ENCODE results near the gene JADE2. TPM values are rescaled to one million over a fixed set of nuclear protein-coding genes. Genes with fewer than 3 reads are reported as not detected.

Gene JADE2
- total and polyA plus RNA-seq, 2 of the 8 experiments (the other 6 are each of a cell fraction or from before 2014, with no cell fraction given), result 19.2 to 55.8 TPM

GRCh38 chr5:134529460-134529859 lies 4.0 kb downstream of the JADE2 start (continued):
- TF ChIP-seq CHD7 (IDR thresholded peaks at IDR 0.05; ENCODE audit: insufficient replicate concordance, low read length) (no peak), CHD1 (IDR thresholded peaks at IDR 0.05; ENCODE audit: low read depth, low read length) (no peak), TAF7 (optimal IDR thresholded peaks at IDR 0.05; ENCODE audit: borderline replicate concordance, low read depth, low read length) (no peak), RAD21 (IDR thresholded peaks at IDR 0.05 in 1 of 2, conservative IDR thresholded peaks at IDR 0.05 in 1 of 2; ENCODE audit: low read depth in 2 of 2, low read length in 2 of 2) (no peak), TEAD4 (IDR thresholded peaks at IDR 0.05; ENCODE audit: low read depth, low read length) (no peak), ZNF274 (IDR thresholded peaks at IDR 0.05; ENCODE audit: borderline replicate concordance, extremely low read depth, low read length) (no peak)

Data from H1 (cell line).